AG20443 (cell line): ENCODE data around the gene SLC7A4.

Experiments
- DNase-seq: peaks from one replicate; pipeline ENCODE4 v3.0.0; 2012; ENCODE audit warnings: low spot score, mixed read lengths

SLC7A4 gene

DNA sequence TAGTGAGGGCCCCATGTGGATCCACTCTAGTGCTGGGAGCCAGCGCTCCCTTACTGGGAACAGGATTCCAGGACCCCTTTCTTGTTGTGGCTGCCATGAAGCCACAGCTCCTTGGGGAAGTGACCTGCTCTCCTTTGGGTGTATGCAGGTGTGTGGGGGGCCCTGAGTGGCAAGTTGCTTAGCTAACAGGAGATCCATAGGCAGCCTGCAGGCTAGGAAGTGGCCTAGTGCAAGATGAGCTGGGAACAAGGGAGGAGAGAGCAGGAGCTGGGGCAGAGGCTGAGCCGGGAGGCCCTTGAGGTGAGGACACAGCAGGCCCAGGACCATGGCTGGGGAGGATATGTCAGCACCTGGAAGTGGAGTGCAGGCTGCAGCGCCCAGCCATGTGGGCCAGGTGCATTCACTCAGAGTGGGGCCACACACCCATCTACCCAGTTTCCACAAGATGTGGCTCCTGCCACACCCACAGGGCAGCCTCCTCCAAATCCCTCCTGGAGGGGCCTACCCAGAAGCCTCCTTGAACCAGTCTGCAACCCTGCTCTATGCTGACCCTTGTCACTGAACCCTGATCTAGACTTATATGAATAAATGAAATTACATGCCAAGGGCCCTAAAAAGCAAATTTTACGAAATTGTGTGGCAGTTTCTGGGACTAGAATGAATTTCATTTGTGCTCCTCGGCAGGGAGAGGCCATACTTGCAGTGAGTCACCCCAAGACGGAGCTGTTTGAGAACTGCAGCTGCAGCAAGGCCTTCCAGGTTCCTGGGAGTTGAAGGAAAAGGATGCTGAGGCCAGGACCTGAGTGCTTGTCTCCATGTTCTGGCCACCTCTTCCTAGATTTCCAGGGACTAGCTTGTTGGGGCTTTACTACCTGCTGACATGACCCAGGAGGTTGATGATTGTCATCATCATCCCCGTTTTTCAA lies 33.7 kb downstream of the SLC7A4 start:
- no peak for DNase-seq

DNA sequence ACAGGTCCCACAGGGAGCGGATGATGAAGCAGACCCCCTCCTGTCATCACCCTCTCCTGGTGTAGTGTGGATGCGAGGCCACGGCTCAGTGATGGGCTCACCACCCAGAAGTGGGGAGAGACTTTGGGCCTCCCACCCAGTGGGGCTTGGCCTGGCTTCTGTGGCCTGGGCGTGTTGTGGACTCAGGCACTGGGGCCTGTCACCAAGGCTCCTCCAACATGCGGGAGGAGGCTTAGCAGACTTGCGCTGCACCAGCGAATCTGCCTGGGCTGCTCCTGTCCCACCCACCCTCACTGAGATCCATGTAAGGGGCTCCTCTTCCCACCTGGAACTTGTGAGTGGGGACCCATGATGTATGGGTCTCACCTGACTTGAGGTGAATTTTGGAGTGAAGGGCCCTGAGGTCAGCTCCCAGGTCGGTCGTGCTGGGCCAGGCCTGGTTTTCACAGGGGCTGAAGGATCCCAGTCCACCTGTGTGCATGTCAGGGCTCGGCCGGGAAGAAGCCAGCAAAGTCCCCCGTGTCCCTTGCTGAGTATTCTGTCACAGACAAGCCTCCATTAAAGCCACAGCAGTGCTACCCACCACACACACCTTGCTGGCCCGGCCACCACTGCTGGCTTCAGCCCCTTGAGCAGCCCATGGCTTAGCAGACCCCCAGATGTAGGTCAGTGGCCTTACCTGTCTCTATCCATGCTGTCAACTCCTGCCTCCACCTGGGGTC lies 34.7 kb downstream of the SLC7A4 start:
- DNase-seq: no peak

DNA sequence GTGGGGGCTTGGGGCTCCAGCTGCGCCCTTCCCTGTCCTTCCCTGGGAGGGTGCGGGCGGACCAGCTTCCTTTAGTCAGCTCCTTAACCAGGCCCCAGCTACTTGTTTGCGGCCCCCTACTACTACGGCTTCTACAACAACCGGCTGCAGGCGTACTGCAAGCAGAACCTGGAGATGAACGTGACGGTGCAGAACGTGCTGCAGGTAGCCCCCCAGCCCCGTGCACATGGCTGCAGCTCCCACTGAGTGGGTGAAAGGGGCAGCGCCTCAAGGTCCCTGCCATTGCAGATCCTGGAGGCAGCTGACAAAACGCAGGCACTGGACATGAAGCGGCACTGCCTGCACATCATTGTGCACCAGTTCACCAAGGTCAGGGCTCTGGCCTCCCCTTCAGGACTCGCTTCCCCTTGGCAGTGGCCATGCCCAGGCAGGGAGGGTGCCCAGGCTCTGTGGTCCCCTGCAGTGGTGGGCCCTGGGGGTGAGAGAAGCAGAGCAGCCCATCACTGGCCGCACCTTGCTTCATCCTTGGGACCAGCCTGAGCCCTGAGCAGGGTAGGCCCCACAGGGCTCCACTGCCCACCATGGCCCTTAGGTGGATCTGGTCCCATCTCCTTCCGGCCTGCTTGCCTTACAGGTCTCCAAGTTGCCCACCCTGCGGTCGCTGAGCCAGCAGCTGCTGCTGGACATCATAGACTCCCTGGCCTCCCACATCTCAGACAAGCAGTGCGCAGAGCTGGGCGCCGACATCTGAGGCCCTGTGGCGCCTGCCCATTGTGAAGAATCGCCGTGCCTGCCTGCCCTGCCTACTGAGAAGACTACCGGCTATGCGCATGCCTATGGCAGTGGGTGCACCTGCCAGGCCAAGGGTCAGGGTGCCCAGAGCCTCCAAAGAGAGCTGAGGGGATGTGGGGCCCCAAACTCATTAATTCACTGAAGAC lies 35.5 kb downstream of the SLC7A4 start:
- DNase-seq: no peak

DNA sequence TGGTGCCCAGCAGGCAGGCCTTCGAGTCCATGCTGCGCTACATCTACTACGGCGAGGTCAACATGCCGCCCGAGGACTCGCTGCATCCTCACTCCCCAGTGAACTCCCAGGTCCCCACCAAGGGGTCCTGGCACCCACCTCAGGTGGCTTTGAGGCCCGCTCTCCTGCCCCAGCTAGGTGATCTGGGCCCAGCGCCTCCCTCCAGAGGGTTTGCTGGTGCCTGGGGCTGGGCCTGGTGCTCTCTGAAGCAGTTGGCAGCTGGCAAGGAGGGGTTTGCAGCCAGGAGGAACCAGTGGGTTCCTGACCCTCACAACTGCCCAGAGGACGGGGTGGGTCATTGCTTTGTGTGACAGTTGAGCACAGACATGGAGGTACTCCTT lies 36.3 kb downstream of the SLC7A4 start:
- no peak for DNase-seq

DNA sequence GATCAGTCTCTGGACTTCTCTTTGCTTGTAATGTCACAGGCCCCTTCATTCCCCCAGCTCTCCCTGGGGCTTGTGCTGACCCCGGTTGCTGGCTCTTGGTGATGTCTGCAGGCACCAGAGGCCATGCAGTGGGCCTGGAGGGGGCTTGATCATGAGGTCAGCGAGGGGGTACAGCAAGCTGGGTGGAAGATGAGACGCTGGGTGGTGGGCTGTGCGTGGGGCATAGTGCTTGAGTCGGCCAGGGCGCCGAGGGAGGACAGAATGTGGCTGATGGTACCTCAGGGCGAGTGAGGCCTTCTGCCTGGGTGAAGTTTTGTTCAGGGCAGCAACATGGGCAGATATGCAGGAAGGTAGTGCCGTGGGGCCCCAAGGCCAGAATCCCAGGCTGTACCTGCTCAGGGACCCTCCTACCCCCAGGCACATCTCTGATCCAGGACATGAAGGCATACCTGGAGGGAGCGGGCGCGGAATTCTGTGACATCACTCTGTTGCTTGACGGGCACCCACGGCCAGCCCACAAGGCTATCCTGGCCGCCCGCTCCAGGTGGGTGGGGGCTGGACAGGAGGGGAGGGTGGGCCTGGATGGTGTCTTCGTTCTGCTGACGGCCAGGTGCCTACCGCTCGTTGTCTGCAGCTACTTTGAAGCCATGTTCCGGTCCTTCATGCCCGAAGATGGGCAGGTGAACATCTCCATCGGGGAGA lies 36.9 kb downstream of the SLC7A4 start:
- no peak for DNase-seq

DNA sequence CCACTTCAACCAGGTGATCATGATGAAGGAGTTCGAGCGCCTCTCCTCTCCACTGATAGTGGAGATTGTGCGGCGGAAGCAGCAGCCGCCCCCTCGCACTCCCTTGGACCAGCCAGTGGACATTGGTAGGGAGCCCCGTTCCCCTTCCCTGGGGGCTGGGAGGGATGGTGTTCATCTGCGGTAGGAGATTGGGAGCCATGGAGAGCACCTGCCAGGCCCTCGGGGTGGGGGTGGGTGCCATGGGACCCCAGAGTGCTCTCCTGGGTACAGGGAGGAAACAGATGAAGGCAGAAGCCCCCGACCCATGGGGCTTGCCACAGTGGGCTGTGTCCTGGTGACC lies 37.5 kb downstream of the SLC7A4 start:
- no peak for DNase-seq

DNA sequence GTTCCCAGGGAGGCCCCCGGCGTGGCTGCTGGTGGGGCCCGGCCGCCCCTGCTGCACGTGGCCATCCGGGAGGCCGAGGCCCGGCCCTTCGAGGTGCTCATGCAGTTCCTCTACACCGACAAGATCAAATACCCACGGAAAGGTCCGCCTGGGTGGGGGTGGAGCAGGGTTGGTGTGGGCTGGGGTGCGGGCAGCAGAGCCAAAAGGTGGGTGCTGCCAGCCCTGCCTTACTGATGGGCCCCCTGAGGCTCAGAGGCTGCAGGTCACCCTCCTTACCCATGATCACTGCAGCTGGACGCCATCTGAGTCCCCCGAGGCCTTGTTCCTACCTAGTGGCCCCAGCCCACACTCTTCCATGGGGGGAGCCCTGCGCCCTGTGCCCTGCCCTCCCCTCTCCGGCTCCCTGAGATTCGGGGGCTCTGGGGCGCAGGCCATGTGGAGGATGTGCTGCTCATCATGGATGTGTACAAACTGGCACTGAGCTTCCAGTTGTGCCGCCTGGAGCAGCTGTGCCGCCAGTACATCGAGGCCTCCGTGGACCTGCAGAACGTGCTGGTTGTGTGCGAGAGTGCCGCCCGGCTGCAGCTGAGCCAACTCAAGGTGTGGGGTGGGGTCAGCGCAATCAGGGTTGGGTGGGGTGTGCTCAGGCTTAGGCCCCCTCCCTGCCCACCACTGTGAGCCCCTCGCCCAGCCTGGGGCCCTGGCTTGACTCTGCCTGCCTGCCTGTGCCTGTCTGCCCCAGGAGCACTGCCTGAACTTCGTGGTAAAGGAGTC lies 38.0 kb downstream of the SLC7A4 start:
- no peak for DNase-seq

DNA sequence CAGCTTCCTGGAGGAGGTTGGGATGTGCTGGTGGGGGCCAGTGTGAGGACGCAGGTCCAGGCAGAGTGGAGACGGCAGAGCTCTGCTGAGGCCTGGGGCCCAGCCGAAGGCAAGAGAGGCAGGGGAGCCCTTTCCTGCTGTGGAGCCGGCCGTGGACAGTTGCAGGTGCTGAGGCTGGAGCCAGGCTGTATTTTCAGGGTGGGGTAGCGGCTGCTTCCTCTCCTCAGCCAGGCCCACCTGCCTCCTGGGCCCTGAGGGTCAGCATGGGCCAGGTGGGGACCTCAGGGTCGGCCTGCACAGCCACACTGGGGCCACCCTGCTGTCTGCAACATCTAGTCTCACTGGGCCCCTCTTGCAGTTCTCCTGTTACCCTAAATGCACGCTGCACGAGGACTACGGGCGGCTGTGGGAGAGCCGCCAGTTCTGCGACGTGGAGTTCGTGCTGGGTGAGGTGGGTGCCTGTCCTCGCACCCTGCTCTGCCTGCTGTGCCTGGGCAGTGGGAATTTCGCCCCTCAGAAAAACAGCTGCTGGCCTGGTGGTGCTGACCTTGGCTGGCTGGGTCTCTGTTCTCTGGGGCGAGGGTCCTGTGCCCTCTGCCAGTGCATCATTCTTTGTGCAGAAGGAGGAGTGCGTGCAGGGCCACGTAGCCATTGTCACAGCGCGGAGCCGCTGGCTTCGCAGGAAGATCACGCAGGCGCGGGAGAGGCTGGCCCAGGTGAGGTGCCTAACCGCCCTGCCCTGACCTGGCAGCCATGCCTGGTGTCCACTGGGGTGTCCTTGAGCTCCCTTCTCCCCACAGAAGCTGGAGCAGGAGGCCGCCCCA lies 38.8 kb downstream of the SLC7A4 start:
- no peak for DNase-seq

DNA sequence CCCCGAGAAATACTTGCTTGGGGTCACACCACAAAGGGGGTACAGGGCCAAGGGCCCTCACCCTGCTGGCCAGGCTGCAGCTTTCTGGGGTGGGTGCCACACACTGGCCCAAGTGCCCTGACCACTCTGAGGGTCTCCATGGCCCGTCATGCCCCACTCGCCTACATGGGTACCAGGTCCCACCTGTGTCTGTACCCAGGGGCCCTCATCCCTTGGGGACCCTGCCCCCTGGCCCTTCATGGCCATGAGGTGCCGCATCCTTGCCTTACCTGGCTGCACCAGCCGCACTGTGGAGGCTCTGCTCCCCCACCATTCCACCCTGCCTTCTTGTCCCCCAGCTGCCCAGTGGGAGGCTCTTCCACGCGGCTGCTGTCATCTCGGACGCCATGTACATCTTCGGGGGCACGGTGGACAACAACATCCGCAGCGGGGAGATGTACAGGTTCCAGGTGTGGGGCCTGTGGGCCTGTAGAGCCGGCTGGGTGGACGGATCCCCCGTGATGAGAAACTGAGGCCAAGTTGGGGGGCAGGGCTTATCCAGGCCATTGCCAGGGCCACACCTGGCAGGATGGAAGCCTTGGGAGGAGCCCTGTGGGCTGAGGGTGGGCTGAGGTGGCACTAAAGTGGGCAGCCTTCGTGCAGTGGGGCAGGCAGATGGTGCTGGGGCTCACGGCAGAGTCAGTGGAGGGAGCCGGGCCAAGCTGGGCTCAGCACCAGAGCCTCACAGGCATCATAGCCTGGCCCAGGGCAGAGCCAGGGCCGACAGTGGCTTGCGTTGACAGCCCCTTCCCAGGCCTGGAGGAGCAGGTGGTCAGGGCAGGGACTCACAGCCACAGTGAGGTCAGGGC lies 39.7 kb downstream of the SLC7A4 start:
- DNase-seq: no peak

DNA sequence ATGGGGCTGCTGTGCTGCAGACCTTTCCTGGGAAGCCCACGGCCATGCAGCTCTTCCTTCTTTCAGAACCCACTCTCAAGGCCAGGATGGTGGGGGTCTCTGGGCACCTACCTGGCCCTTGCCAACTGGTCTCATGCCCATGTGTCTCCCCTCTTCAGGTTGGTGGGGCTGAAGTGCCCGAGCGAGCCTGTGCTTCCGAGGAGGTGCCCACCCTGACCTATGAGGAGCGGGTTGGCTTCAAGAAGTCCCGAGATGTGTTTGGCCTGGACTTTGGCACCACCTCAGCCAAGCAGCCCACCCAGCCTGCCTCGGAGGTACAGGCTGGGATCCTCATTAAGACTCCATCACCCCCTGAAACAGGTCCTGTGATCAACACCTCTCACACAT lies 40.3 kb downstream of the SLC7A4 start:
- no peak for DNase-seq

DNA sequence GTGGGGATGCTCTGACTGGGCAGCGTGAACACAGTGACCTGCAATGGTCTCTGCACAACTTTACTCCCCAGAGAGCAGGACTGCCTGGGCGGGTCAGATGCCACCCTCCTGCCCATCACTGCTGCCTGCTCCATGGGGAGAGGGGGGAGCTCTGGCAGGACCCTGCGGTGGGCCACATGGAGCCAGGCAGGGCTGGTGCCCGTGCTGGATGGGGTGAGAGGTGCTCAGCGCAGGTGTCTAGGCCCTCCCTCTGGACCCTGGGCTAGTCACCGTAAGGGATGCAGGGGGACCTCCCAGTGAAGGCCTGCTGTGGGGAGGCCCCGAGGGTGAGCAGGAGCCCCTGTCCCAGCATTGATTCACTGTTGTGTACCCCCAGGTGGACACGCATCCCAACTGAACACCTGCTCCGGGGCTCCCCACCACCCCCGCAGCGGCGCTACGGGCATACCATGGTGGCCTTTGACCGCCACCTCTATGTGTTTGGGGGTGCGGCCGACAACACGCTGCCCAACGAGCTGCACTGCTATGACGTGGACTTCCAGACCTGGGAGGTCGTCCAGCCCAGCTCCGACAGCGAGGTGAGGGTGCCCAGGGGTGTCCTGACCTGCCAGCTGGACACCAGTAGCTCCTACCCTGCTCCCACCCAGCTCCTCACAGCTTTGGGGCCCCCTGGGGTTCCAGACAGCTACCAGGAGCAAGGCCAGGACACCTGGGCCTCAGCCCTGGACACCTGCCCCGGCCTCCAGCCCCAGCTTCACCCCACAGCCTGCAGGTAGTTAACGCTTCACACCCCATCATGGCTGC lies 40.9 kb downstream of the SLC7A4 start:
- DNase-seq: no peak

DNA sequence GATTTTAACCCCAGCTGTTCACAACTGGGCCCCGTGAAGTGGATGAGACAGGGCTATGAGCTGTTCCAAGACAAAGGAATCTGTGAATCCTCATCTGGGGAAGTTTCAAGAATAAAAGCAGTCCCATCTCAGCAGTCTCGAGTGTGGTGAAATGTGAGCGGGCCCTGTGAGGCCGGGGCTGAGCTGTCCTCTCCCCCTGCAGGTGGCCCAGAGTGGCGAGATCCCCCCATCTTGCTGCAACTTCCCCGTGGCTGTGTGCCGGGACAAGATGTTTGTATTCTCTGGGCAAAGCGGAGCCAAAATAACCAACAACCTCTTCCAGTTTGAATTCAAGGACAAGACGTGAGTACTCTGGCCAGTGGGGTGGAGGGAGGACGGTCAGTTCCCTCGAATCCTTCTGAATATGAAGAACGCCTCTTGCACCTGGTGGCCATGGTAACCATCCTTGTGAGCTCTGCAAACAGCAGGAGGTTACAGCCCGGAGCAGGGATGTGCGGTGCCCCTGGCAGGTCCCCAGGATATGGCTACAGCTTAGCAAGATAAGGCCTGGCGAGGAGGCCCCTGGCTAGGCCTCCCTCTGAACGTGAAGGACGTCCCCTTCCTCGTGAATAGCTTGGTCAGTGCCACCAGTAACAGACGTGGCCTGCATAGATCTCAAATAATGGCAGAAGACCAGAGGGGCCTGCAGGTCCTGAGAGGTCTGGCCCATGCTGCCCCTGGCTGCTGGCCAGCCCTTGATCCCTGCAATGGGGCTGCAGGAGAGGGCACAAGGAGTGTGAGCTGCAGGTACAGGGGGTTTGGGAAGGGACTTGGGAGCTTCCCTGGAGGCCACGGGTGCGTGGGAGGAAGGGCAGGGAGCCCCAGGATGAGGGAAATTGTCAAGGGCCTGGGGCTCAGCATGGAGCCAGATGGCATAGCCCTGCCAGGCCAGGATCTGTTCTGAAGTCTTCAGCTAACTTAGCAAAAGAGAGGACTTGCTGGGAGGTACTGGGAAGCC lies 41.9 kb downstream of the SLC7A4 start:
- DNase-seq: no peak

DNA sequence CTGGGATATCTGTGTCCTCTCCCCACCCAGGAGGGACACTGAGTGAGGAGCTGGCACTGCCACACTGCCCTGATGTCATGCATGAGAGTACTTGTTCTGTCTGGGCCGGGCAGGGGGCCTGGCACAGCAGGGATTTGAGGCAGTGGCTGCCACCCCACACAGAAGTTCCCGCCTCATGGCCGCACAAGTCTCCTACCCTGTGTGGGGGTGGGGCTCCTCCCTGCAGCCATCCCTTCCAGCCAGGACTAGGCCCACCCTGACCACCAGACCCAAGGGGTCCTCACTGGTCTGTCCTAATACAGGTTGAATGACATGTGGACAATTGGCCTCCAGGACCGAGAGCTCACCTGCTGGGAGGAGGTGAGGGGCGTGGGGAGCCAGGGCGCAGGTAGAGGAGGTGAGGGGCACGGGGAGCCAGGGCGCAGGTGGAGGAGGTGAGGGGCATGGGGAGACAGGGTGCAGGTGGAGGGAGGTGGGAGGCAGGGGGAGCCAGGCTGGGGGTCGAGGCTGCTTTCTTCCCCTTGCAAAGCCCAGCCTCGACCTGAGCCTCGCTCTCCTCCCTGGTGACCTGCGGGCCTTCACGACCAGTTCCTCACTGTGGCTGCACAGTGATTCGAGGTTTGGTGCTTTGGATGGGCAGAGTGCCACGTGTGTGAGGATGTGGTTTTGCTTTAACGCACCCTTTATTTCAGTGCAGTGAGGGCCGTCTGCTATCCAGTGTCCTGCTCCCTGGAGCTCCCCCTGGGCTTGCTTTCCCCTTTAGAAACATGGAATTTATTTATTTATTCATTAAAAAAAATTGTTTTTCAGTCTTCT lies 42.8 kb downstream of the SLC7A4 start:
- DNase-seq: no peak

DNA sequence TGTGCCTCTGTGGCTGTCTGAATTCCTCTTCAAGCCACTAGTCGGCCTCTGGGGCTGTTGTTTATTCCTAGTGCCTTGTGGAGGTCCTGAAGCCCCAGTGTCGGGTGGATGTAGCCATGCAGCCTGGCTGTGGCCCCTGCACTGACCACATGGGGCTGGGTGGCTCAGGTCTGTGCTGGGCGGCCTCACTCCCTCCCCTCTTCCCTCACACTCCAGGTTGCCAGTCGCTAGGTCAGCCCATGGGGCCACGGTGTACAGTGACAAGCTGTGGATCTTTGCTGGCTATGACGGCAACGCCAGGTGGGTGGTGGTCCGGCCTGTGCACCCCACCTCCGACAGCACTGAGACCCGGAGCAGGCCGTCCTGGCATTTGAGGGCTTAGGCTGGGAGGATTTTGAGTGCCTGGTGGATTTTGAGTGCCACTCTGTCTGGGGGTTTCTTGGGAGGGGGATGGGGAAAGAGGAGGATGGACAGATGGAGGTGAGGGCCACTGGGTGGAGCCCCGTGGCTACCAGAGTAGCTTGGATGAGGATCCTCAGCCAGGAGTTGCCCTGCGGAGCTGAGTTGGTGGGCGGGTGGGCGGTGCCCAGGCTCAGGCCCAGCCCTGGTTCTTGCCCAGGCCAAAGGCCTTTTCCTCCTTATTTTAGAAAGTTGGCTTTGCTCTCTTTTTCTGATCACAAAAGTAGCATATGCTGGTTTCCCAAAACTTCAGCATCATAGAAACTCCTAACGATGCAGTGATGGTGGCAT lies 43.6 kb downstream of the SLC7A4 start:
- no peak for DNase-seq

DNA sequence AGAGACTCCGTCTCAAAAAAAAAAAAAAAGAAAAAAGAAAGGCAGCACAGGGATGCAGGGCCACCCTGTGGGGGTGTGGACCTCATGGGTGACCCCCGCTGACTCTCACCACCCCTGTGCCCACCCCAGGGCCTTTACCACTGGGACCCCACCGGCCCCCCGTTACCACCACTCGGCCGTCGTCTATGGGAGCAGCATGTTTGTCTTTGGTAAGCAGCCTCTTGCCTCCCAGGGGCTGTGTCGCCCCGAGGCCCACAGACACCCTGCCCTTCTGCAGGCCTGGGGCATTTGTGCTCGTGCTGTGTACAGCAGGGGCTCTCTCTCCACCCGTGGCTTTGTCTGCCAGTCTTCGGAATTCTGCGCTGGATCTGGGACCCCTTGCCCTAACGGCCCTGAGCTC lies 45.0 kb downstream of the SLC7A4 start:
- DNase-seq: no peak
